Kidney (tissue), 14 donors: ENCODE results near the gene PPP1R15A. TPM values are rescaled to one million over a fixed set of nuclear protein-coding genes. Genes with fewer than 3 reads are reported as not detected.

Experiments
- DNase-seq, 5 donors: peaks; one replicate each; pipeline ENCODE4 v3.0.0-alpha.2; 2013 to 2020
- FAIRE-seq: peaks from 2 replicates; lab custom pipeline; 2012; peaks lifted over from hg19 to GRCh38; lab: Jason Lieb, UNC
- H3K27ac ChIP-seq, 2 donors: one replicate each; pipeline ENCODE4 v1.7.0; 2013; ENCODE audit warnings: low read depth in 2 of 2, low read length in 2 of 2, inconsistent platforms in 1 of 2
- H3K27me3 ChIP-seq: one replicate; pipeline ENCODE4 v1.7.1; 2013; ENCODE audit warnings: low read length, inconsistent platforms; ENCODE audit not compliant: control insufficient read depth, insufficient read depth
- H3K36me3 ChIP-seq, 3 donors: one replicate each; pipeline versions ENCODE4 v1.7.0 to v1.7.1; 2013; ENCODE audit warnings: low read length in 3 of 3, control low read depth in 1 of 3, inconsistent platforms in 1 of 3; ENCODE audit not compliant: insufficient read depth in 3 of 3, control insufficient read depth in 2 of 3
- H3K4me1 ChIP-seq, 3 donors: one replicate each; pipeline versions ENCODE4 v1.7.0 to v1.7.1; 2013; ENCODE audit warnings: low read length in 3 of 3, inconsistent platforms in 1 of 3, low read depth in 1 of 3; ENCODE audit not compliant: control insufficient read depth in 2 of 3, insufficient read depth in 2 of 3
- H3K4me3 ChIP-seq, 3 donors: one replicate each; pipeline versions ENCODE4 v1.7.0 to v1.8.1; 2013; ENCODE audit warnings: low read length in 3 of 3, control low read depth in 1 of 3, inconsistent platforms in 1 of 3
- H3K9ac ChIP-seq, 3 donors: one replicate each; pipeline versions ENCODE4 v1.7.0 to v1.7.1; 2013; ENCODE audit warnings: low read length in 3 of 3, control low read depth in 1 of 3, inconsistent platforms in 1 of 3
- H3K9me3 ChIP-seq, 3 donors: one replicate each; pipeline versions ENCODE4 v1.7.0 to v1.7.1; 2013; ENCODE audit warnings: low read length in 3 of 3, control low read depth in 1 of 3, inconsistent platforms in 1 of 3; ENCODE audit not compliant: control insufficient read depth in 2 of 3, insufficient read depth in 1 of 3
- CTCF ChIP-seq: IDR thresholded peaks from 3 replicates; pipeline ENCODE4 v1.5.1; 2012; ENCODE audit warnings: mild to moderate bottlenecking, moderate library complexity, borderline replicate concordance; ENCODE audit not compliant: insufficient read depth; ENCODE audit errors: extremely low read depth
- intact Hi-C: fragments of 100-400 bp; cut with DNase I; formaldehyde crosslinking; loops from one replicate; pipeline ENCODE4 v1.11.1; 2022
- polyA plus RNA-seq: library from polyadenylated mRNA; stranded (reverse); fragments of 350-450 nt; fragmentation: Illumina TruSeq; extraction: RNeasy Lipid Tissue Mini Kit (QIAGEN cat#74804); gene quantifications from one replicate; pipeline ENCODE4 v1.2.3, GENCODE V29; 2014; ENCODE audit warnings: low read depth, low replicate concordance; ENCODE audit not compliant: insufficient read depth
- total RNA-seq: library from RNA; stranded (reverse); fragmentation: NEBNext Ultra II Directional; extraction: Animal tissue kit (Norgen Biotek cat#: 25700); gene quantifications from one replicate; pipeline ENCODE4 v1.2.1, GENCODE V29; 2021
- donor health status: control.
- donor health status: control.
- donor health status: control.
- donor health status: control.
- donor health status: control.
- donor health status: DM: yes; HTN: yes; CAD: no.
- donor health status: Normal renal cell carcinoma (clear cell type).

The PPP1R15A gene
- total and polyA plus RNA-seq, 2 donors from 2014 or later = 24.7 to 45.1 TPM

- Histone ChIP-seq H3K9me3 (no peaks in the 10 kb centered on the region), H3K9ac (no peak overlapping the region), H3K4me1 (peaks cover 0 to 5% (median 2%) of the 10 kb centered on the region in 3 donors), H3K36me3 (peaks cover 0 to 2% (median 0%) of the 10 kb centered on the region in 3 donors), H3K27ac (peak overlapping the region in 1 of 2 donors; percentile 78), H3K4me3 (no peak overlapping the region), H3K27me3 (no peaks in the 10 kb centered on the region)
- intact Hi-C loops = loop anchor here (5.0 kb wide), 1 partner anchor 45 kb away; no protein-coding TSS in a partner anchor
- DNase-seq = peak in 2 of 5 donors; percentile 40 to 71
- no peak for TF ChIP-seq CTCF
- no peak for FAIRE-seq
These were observed 34.5 kb upstream of the PPP1R15A start for GRCh38 chr19:48837687-48838086.

- Histone ChIP-seq H3K4me3 (no peak overlapping the region), H3K9me3 (no peaks in the 10 kb centered on the region), H3K27ac (no peak overlapping the region), H3K36me3 (peaks cover 0 to 3% (median 0%) of the 10 kb centered on the region in 3 donors), H3K9ac (no peak overlapping the region), H3K4me1 (peaks cover 0 to 5% (median 0%) of the 10 kb centered on the region in 3 donors), H3K27me3 (no peaks in the 10 kb centered on the region)
- intact Hi-C loops = no loop called here
- DNase-seq (no peak), FAIRE-seq (no peak)
- no peak for TF ChIP-seq CTCF
These were observed 31.2 kb upstream of the PPP1R15A start for GRCh38 chr19:48841047-48841446.

GRCh38 chr19:48841571-48841970, 30.6 kb upstream of the PPP1R15A start:
- FAIRE-seq (no peak), DNase-seq (no peak)
- peaks cover 0 to 5% (median 0%) of the 10 kb centered on the region in 3 donors for H3K4me1 ChIP-seq
- no peaks in the 10 kb centered on the region for H3K27me3 ChIP-seq
- no peaks in the 10 kb centered on the region for H3K9me3 ChIP-seq
- intact Hi-C loops = no loop called here
- no peak overlapping the region for H3K27ac ChIP-seq
- no peak overlapping the region for H3K9ac ChIP-seq
- no peak overlapping the region for H3K4me3 ChIP-seq
- no peak for TF ChIP-seq CTCF
- H3K36me3 ChIP-seq = peaks cover 0 to 3% (median 0%) of the 10 kb centered on the region in 3 donors

GRCh38 chr19:48842789-48843162, 29.4 kb upstream of the PPP1R15A start:
- H3K36me3 ChIP-seq = peaks cover 0 to 3% (median 0%) of the 10 kb centered on the region in 3 donors
- intact Hi-C loops = no loop called here
- TF ChIP-seq CTCF = peak; percentile 73
- FAIRE-seq = no peak
- H3K27ac ChIP-seq = no peak overlapping the region
- H3K9me3 ChIP-seq = no peaks in the 10 kb centered on the region
- no peak overlapping the region for H3K9ac ChIP-seq
- no peaks in the 10 kb centered on the region for H3K27me3 ChIP-seq
- DNase-seq = peak in 4 of 5 donors; percentile 72 to 88 (median 78)
- no peaks in the 10 kb centered on the region for H3K4me1 ChIP-seq
- H3K4me3 ChIP-seq = no peak overlapping the region
